HG03097 (cell line): ENCODE data around the gene NLRX1.
"Not testable (repeated sequence)": the region's sequence is repeated elsewhere in the genome, so short reads cannot be mapped to it uniquely, and the experiment has no call there.

ENCODE experiments used
- ATAC-seq: cut with Tn5 transposase; IDR thresholded peaks from one replicate; pipeline ENCODE4 v1.9.1; 2021; ENCODE audit not compliant: unreplicated experiment, low FRiP score

NLRX1 gene

GRCh38 chr11:119205574-119206510 is 37.3 kb downstream of the NLRX1 start, which contains the start of gene CBL:
Gene CBL (plus strand): TSS chr11:119206339. CDS start chr11:119206418, 79 bp downstream.
- peak; percentile 80 for ATAC-seq

DNA sequence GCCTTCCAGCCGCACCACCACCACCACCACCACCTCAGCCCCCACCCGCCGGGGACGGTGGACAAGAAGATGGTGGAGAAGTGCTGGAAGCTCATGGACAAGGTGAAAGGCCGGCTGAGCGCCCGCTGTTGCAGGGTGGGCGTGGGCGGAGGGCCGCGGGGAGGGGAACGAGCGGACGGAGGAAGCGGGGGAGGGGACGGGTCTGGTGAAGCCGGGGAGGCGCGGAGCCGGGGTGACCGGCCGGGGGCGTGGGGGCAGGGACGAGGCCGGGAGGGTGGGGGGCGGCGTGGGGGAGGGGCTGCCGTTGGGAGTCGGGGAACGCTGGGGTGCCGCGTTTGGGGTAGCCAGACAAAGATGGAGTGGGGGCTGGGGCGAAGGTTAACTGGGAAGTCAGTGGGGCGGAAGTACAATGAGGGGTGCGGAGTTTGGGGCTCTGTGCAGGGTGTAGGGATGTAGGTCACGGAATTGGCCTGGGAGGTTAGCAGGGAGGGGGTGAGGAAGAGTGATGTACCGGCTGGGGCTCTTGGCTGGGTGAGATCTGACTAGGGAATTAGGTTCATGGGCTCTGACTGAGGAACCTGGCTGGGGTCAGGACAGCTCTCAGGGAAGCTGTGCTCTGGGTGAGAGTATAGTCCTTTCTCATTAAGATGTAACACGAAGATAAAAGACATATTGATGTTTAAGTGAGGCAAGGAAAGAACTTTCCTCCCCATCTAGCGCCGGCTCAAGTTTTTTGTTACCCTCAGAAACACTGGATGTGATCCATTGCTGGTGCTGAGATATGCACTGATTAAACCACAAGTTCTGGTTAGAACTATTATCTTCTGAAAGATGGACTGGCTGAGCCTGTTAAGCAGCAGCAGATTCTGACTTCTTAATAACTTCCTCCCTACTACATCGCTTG is 38.2 kb downstream of the NLRX1 start:
- peak; percentile 19 for ATAC-seq

GRCh38 chr11:119207415-119207960 is 39.0 kb downstream of the NLRX1 start:
- ATAC-seq = no peak

DNA sequence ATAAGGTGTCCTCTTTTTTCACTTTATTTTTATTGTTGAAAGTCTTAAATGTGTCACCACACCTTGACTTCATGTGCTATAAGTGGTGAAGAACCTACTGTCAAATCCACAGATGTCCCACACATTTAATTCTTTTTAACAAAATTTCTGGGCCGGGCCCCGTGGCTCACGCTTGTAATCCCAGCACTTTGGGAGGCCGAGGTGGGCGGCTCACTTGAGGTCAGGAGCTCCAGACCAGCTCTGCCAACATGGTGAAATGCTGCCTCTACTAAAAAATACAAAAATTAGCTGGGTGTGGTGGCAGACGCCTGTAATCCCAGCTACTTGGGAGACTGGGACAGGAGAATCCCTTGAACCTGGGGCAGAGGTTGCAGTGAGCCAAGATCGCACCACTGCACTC is 40.7 kb downstream of the NLRX1 start:
- no peak for ATAC-seq

DNA sequence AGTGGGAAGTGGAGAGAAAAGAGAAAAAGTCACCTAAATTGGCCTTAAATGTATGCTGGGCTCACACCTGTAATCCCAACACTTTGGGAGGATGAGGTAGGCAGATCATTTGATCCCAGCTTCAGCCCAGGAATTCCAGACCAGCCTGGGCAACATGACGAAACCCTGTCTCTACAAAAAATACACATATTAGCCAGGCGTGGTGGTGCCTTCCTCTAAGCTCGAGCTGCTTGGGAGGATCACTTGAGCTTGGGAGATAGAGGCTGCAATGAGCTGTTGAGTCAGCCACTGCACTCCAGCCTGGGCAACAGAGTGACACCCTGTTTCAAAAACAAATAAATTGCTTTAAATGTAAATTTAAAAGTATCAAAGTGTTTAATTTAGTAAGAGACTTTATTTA is 41.5 kb downstream of the NLRX1 start:
- ATAC-seq = no peak

GRCh38 chr11:119218141-119218878 is 49.8 kb downstream of the NLRX1 start:
- no peak for ATAC-seq

DNA sequence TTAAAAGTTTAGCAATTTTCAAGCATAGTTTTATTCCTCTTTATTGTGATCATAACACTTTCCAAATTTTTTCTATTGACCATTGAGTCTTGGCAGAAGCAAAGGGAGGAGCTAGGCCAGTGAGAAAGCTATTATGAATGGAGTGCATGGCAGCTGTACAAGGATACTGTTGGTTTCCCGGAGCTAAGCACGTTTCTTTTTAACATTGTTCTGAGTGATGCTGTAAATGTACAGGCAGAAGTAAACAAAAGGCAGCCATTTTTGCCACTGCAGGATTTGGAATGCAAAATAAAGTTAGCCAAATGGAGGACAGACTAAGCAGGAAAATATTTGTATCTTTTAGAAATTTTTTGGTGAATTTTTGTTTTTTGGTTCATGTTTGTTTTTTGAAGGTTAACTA is 53.8 kb downstream of the NLRX1 start:
- ATAC-seq = no peak

- ATAC-seq = no peak
These were observed 54.4 kb downstream of the NLRX1 start for GRCh38 chr11:119222891-119223290.

GRCh38 chr11:119223856-119224255 is 55.3 kb downstream of the NLRX1 start:
- ATAC-seq = no peak

- ATAC-seq = not testable (repeated sequence)
These were observed 60.2 kb downstream of the NLRX1 start for GRCh38 chr11:119228535-119229287.

DNA sequence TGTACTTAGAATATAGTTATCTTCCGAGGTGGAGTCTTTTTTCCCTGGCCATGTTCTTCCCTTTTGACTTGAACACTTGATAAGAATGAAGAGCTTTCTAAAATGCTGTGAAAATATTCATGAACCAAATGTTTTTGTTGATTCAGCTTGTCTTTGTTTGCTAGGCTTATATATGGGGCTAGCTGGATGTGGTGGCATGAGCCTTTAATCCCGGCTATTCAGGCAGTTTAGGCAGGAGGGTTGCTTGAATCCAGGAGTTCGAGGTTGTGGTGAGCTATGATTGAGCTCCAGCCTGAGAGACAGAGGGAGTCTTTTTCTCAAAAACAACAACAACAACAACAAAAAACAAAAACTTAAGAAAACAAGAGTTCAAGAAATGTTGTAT is 60.8 kb downstream of the NLRX1 start:
- no peak for ATAC-seq

GRCh38 chr11:119229741-119230140 is 61.2 kb downstream of the NLRX1 start:
- ATAC-seq = no peak
